ENCODE measurements around the gene AUTS2. TPM values are rescaled to one million over a fixed set of nuclear protein-coding genes. Genes with fewer than 3 reads are reported as not detected.

Gene AUTS2
- total RNA-seq, 1 experiment from 2014 or later, result 256 TPM

DNA sequence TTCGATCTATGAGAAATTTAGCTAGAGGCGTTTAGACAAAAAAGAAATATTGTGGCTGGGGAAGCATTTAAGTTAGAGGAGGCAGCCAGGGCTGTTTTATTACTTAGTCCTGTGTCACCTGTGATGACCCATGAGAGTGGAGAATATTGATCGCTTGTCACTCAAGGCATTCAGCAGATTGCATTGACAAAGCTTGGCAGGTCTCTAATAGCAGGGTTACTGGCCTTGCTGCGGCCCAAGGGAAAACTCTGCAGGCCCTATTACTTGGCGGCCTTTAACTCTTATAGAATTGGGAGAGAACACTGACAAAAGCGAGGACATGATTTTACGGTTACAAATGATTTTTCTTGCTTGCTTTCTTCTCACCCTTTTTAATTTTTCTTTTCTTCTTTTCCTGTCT lies 473.5 kb downstream of the AUTS2 start:
- no peak overlapping the region for H2AFZ ChIP-seq (ENCODE audit: low read length)
- no peak overlapping the region for H4K91ac ChIP-seq (ENCODE audit: insufficient read length, low read depth, low read length)
- no peaks in the 10 kb centered on the region for H4K20me1 ChIP-seq (ENCODE audit: control insufficient read depth, insufficient read depth, insufficient read length)
- H2BK120ac ChIP-seq (ENCODE audit: low read depth, low read length, poor library complexity, severe bottlenecking), result no peak overlapping the region
- H3K27me3 ChIP-seq (ENCODE audit: insufficient read depth, low read length), result no peaks in the 10 kb centered on the region
- H2BK20ac ChIP-seq (ENCODE audit: low read depth, low read length, poor library complexity, severe bottlenecking), result no peak overlapping the region
- no peaks in the 10 kb centered on the region for H3K4me1 Mint-ChIP-seq
- TF ChIP-seq, protein P1, sequence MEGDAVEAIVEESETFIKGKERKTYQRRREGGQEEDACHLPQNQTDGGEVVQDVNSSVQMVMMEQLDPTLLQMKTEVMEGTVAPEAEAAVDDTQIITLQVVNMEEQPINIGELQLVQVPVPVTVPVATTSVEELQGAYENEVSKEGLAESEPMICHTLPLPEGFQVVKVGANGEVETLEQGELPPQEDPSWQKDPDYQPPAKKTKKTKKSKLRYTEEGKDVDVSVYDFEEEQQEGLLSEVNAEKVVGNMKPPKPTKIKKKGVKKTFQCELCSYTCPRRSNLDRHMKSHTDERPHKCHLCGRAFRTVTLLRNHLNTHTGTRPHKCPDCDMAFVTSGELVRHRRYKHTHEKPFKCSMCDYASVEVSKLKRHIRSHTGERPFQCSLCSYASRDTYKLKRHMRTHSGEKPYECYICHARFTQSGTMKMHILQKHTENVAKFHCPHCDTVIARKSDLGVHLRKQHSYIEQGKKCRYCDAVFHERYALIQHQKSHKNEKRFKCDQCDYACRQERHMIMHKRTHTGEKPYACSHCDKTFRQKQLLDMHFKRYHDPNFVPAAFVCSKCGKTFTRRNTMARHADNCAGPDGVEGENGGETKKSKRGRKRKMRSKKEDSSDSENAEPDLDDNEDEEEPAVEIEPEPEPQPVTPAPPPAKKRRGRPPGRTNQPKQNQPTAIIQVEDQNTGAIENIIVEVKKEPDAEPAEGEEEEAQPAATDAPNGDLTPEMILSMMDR (conservative IDR thresholded peaks at IDR 0.05), result no peak
- H3K9ac ChIP-seq (ENCODE audit: extremely low read depth, insufficient read length, low read length), result no peak overlapping the region
- H2AK5ac ChIP-seq (ENCODE audit: insufficient read length, low read length), result no peak overlapping the region
- no peak overlapping the region for H4K8ac ChIP-seq (replicated peaks; ENCODE audit: insufficient read length, low read depth, low read length)
- no peak for DNase-seq
- no peak overlapping the region for H3K14ac ChIP-seq (ENCODE audit: insufficient read depth, low read length)
- H3K27me3 Mint-ChIP-seq (ENCODE audit: low read depth), result no peaks in the 10 kb centered on the region
- H3K9me3 ChIP-seq (ENCODE audit: control insufficient read depth, low read depth, low read length), result no peaks in the 10 kb centered on the region
- no peaks in the 10 kb centered on the region for H3K23me2 ChIP-seq (ENCODE audit: insufficient read length, low read depth, low read length, poor library complexity, severe bottlenecking)
- no peaks in the 10 kb centered on the region for H3K79me1 ChIP-seq (ENCODE audit: insufficient read depth, low read depth, low read length, poor library complexity, severe bottlenecking)
- H3K9me3 Mint-ChIP-seq, result no peaks in the 10 kb centered on the region
- no peaks in the 10 kb centered on the region for H3K36me3 Mint-ChIP-seq (ENCODE audit: insufficient read depth in 1 of 3, low read depth in 3 of 3)
- no peaks in the 10 kb centered on the region for H3K79me2 ChIP-seq (ENCODE audit: insufficient read depth, low read length)
- no peak overlapping the region for H2BK15ac ChIP-seq (ENCODE audit: low read depth, low read length)
- H3K23ac ChIP-seq (ENCODE audit: insufficient read length, low read depth, low read length), result no peak overlapping the region
- H3K4me3 Mint-ChIP-seq, result no peak overlapping the region
- no CpG with 5 or more reads among the region's 7 CpGs for WGBS (ENCODE audit: extremely low coverage, insufficient read length, low lambda C conversion rate)
- H3K18ac ChIP-seq (ENCODE audit: insufficient read length, low read depth, low read length), result no peak overlapping the region
- no peak overlapping the region for H3T11ph ChIP-seq (ENCODE audit: low read length)
- H3K4me2 ChIP-seq (ENCODE audit: insufficient read depth, insufficient read length, low read length), result no peak overlapping the region
- no peak overlapping the region for H3K56ac ChIP-seq (ENCODE audit: insufficient read length, low read depth, low read length)
- H2BK12ac ChIP-seq (ENCODE audit: insufficient read length, low read depth, low read length), result no peak overlapping the region
- H4K5ac ChIP-seq (ENCODE audit: insufficient read length, low read depth, low read length), result no peak overlapping the region
- H3K4me1 ChIP-seq (ENCODE audit: insufficient read depth, low read length), result no peaks in the 10 kb centered on the region
- no peak overlapping the region for H3K4ac ChIP-seq (ENCODE audit: low read depth, low read length)
- no peak overlapping the region for H3K27ac Mint-ChIP-seq
- no peak overlapping the region for H2BK5ac ChIP-seq (ENCODE audit: insufficient read length, low read length)
- H3K27ac ChIP-seq (ENCODE audit: insufficient read length, low read depth, low read length), result no peak overlapping the region

All from H9 (cell line).